ENCODE results near the gene GON7. TPM values are rescaled to one million over a fixed set of nuclear protein-coding genes. Genes with fewer than 3 reads are reported as not detected.

Gene GON7
- total and polyA plus RNA-seq, 2 of the 8 experiments (the other 6 are each of a cell fraction or from before 2014, with no cell fraction given) = 3.8 to 9.9 TPM

DNA sequence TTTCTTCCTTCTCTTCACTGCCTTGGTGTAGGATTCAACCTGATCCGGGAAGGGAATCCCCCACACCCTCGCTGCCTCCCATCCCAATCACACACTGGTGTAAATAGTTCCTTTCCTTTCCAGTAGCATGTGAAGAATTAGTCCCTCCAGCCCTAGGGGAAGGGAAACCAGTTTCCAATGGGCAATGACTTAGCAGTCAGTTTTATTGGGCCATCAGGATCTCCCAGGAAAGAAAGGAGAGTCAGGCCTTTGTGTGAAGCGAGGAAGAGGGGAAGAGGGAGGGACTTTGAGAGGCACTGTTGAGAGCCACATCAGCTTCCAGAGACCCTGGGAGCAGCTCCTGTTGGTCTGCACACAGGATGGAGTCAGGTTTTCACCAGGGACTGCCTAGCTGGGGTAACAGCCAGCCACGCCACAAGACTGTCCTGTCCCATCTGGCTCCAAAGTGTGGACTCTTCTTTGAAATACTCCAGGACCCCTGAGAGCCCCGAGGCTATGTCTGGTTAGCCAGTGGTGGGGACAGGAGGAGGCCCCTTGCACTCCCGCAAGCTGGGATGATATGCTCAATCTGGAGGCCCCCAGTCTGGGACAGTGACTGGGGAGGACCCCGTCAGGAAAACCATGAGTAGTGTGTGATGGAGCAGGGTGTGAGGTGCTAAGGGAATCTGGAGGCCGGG is 50.0 kb downstream of the GON7 start (continued):
- no peak for TF ChIP-seq TAF7 (optimal IDR thresholded peaks at IDR 0.05; ENCODE audit: borderline replicate concordance, low read depth, low read length)
